Skin of body (tissue), 2 donors: ENCODE results near the gene KRTAP3-1. TPM values are rescaled to one million over a fixed set of nuclear protein-coding genes. Genes with fewer than 3 reads are reported as not detected.
"Not testable (repeated sequence)": the region's sequence is repeated elsewhere in the genome, so short reads cannot be mapped to it uniquely, and the experiment has no call there.

ENCODE experiments used
- DNase-seq: peaks from one replicate; lab custom pipeline; 2025; lab: John Stamatoyannopoulos, UW
- total RNA-seq: library from RNA; depleted of rRNA; stranded (reverse); fragments of >200 nt; gene quantifications from one replicate; pipeline ENCODE4 v1.2.3, GENCODE V29; 2014

The KRTAP3-1 gene
- 5.3 TPM for total RNA-seq

DNA sequence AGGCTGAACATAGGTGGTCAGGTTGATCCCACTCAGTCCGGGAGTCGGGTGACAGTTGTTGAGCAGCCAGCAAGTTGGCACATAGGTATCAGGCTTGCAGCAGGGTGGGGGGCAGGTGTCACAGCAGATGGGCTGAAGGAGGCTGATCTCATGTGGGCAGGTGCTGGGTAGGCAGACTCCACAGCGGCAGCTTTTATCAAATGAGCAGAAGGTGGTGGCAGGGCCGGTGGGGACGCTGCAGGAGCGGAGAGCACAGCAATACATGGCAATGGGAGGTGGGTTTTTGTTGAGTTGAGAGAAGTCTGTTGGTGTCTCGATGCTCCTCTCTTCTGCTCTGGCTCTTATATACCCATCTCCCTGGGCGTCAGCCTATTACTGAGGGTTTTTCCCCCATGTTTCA lies at the start of gene KRTAP3-1:
Gene KRTAP3-1 (minus strand): TSS at position 318 of the 400 bp plus-strand sequence. CDS start 54 bp downstream, at position 264.
- DNase-seq, result no peak

DNA sequence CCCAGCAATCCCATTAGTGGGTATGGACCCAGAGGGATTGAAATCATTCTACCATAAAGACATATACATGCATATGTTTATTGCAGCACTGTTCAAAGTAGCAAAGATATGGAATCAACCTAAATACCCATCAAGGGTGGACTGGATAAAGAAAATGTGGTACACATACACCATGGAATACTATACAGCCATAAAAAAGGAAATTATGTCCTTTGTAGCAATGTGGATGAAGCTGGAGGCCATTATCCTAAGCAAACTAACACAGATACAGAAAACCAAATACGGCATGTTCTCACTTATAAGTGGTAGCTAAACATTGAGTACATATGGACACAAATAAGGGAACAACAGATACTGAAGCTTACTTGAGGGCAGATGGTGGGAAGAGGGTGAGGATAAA lies 48.6 kb upstream of the KRTAP3-1 start:
- DNase-seq, result no peak

DNA sequence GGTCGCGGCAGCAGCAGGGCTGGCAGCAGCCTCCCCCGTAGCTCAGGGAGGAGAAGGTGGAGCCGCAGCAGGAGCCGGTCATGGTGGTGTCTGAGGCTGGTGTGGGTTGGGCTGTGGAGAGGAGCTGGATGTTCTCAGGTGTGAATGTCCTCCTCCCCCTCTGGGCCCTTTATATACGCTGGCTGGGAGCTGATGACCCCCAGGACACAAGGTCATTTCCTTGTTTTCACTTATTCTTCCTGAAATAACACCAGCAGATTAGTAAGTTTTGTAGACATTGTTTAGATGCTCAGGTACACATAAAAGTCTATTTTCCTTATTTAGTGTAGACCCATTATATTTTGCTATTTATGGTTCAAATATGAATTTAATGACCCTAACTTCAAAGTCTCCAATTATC lies 46.2 kb upstream of the KRTAP3-1 start, which contains the start of gene KRTAP2-2:
Gene KRTAP2-2 (minus strand): TSS at position 101 of the 400 bp plus-strand sequence. CDS start 19 bp downstream, at position 82.
- not testable (repeated sequence) for DNase-seq

DNA sequence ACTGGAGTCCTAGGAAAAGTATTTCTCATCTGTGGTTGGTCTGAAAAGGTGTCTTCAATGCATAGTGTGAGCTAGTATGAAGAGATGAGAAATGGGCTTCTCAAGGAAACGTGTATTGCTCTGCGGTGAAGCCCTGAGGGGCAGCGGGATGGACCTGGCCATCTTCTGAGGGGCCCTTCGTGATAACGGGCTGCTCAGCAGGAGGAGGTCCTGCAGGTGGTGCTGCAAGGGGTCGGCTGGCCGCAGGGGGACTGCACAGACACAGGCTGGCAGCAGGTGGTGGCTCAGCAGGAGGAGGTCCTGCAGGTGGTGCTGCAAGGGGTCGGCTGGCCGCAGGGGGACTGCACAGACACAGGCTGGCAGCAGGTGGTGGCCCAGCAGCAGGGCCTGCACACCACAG lies 45.6 kb upstream of the KRTAP3-1 start:
- DNase-seq, result not testable (repeated sequence)

DNA sequence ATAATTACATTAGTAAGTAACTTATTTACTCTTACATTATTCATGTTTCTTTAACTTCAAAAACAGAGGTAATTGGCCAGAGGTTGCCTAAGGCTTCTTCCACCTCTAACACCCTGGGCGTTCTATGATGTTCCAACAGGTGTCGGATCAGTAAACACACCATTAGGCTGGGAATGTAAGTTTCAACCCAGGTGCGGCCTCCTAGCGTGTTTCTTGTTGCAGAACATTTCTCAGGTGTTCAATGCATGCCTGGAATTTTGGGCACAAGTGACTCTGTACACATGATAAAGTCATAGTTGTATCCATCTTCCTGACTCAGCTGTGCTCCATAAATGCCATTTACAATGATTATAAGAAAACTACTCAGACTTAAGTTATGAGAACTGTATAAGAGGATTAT lies 45.1 kb upstream of the KRTAP3-1 start:
- no peak for DNase-seq

DNA sequence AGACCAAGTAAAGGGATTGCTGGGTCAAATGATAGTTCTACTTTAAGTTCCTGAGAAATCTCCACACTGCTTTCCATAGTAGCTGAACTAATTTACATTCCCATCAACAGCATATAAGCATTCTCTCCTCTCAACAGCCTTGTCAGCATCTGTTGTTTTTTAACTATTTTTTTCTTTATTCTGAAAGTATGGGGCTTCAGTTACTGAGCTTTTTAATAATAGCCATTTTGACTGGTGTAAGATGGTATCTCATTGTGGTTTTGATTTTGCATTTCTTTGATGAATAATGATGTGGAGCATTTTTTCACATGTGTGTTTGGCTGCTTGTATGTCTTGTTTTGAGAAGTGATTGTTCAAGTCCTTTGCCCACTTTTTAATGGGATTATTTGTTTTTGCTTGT lies 43.6 kb upstream of the KRTAP3-1 start:
- DNase-seq, result no peak

DNA sequence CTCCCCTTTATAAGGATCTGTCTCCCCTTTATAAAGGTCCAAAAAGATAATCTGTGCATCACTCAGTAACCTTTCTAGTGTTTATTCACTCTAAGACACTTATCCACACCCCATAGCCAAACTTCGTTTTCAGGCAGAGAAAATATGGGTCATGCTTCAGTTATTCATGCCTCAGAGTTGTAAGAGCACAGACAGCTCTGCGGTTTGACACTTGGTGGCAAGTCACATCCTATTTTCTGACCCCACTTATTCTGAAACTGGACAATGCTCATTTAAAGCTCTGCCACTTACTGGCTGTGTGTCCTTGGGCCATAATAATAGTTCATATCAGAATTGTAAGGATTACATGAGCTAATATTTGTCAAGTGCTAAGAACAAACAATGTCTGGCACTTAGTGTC lies 40.2 kb upstream of the KRTAP3-1 start:
- no peak for DNase-seq

DNA sequence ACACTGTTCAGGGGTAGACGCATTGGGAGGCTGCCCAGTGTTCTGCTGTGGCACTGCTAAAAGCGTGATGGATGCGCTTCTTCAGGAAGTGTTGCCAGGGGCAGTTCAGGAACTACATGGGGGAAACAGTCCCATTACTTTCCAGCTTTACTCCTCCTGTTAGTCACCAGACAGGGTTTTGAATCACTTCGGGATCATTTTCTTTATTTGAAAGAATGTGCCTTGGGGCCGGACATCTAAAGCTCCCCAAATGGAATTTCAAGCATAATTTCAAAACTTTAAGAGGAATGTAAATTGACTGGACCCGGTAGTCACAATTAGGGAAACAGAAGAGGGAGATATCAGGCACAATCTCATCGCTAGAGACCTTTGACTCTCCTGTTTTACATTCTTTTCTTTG lies 39.5 kb upstream of the KRTAP3-1 start:
- DNase-seq, result no peak

DNA sequence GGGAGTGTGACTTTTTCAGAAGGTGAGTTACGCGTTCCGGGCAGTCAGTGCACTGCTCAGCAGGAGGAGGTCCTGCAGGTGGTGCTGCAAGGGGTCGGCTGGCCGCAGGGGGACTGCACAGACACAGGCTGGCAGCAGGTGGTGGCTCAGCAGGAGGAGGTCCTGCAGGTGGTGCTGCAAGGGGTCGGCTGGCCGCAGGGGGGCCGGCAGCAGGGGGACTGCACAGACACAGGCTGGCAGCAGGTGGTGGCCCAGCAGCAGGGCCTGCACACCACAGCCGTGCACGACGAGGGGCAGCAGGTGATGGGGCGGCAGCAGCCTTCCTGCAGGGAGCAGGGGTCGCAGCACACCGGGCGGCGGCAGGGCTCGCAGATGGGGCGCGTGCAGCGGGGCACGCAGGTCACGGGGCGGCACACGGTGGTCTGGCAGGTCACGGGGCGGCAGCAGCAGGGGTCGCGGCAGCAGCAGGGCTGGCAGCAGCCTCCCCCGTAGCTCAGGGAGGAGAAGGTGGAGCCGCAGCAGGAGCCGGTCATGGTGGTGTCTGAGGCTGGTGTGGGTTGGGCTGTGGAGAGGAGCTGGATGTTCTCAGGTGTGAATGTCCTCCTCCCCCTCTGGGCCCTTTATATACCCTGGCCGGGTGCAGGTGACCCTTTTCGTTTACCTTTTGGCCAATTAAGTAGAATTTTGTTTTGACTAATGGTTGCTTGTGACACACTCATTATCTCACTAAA lies 38.0 kb upstream of the KRTAP3-1 start, which contains the start of gene KRTAP2-1:
Gene KRTAP2-1 (minus strand): TSS at position 582 of the 731 bp plus-strand sequence. CDS start 49 bp downstream, at position 533.
- not testable (repeated sequence) for DNase-seq

DNA sequence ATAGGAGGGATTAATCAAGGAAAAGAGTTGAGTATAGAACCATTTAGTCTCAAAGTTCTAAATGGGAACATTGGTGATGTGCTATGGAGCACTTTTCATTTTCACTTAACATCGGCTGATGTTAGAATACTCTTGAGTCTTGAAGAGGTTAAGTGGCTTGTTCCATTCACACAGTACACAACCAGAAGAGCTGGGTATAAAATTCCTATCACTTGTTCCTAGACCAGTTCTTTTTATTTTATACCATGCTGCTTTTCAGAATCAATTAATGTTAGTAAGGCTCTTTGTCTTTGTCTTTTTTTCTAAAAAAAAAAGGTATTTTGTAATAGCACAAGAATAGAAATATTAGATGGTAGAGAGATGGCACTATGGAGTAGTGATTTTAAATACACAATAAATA lies 34.0 kb upstream of the KRTAP3-1 start:
- DNase-seq, result no peak

DNA sequence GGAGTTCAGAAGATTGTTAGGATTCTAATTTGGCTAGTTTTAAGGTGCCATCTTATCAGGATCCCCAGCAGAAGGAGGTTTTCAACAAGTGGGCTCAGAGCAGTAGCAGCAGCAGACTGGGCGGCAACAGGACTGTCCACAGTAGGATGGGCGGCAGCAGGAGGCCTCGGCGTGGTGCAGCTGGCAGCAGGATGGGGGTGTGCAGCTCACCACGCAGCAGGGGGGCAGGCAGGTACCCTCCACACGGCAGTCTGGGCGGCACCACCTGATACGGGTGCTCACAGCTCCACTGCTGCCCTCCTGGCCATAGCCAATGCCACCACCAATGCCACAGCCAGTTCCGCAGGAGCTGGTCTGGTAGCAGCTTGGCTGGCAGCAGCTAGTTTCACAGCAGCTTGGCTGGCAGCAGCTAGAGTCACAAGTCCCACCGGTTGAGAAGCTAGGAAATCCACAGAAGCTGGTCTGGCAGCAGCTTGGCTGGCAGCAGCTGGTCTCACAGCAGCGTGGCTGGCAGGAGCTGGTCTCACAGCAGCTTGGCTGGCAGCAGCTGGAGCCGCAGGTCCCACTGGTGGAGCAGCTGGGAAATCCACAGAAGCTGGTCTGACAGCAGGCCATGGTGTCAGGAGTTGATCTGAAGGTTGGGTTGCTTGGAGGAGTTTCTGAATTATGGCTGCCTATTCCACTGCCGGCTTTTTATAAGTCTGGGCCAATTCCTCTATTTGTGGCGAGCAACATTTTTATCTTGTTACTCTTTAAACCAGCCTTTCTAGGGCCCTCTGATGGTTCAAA lies 32.0 kb upstream of the KRTAP3-1 start, which contains the start of gene KRTAP1-1:
Gene KRTAP1-1 (minus strand): TSS at position 668 of the 789 bp plus-strand sequence. CDS start 53 bp downstream, at position 615.
- not testable (repeated sequence) for DNase-seq

DNA sequence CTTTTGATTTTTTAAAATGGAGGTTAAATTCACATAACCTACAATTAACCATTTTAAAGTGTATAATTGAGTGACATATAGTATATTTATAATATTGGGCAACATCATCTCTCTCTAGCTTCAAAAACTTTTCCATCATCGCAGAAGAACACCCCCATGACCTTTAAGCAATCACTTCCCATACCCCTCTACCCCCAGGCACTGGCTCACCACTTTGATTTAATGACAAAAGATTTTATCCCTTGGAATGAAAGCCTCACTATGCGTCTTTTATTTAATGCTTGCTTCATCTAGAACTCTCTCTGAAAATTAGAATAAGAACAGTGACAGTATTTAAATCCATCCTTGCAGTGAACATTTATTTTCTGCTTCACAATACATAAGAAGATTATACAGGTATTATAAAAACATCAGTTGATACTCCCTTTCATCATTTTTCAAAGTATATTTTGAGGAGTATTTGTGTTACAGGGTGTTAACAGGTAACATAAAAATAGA lies 29.0 kb upstream of the KRTAP3-1 start:
- DNase-seq, result no peak

DNA sequence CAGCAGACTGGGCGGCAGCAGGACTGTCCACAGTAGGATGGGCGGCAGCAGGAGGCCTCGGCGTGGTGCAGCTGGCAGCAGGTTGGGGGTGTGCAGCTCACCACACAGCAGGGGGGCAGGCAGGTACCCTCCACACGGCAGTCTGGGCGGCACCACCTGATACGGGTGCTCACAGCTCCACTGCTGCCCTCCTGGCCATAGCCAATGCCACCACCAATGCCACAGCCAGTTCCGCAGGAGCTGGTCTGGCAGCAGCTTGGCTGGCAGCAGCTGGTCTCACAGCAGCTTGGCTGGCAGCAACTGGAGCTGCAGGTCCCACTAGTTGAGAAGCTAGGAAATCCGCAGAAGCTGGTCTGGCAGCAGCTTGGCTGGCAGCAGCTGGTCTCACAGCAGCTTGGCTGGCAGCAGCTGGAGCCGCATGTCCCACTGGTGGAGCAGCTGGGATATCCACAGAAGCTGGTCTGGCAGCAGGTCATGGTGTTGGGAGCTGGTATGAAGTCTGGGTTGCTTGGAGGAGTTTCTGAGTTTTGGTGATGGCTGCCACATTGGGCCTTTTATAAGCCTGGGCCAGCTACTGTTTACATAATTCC lies 25.5 kb upstream of the KRTAP3-1 start, which contains the start of gene KRTAP1-3:
Gene KRTAP1-3 (minus strand): TSS at position 529 of the 590 bp plus-strand sequence. CDS start 53 bp downstream, at position 476.
- not testable (repeated sequence) for DNase-seq

DNA sequence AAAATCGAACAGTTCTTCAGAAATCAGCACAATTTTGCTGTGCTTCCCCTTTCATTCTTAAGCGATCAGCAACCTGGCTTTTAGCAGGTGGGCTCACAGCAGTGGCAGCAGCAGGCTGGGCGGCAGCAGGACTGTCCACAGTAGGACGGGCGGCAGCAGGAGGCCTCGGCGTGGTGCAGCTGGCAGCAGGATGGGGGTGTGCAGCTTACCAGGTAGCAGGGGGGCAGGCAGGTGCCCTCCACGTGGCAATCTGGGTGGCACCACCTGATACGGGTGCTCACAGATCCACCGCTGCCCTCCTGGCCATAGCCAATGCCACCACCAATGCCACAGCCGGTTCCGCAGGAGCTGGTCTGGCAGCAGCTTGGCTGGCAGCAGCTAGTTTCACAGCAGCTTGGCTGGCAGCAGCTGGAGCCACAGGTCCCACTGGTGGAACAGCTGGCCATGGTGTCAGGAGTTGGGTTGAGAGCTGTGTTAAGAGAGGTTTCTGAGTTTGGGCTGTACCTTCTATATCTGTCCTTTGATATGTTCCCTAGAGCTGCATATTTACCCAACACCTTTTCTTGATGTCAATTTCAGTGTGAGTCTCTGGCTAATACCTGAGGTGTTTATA lies 20.8 kb upstream of the KRTAP3-1 start, which contains the start of gene KRTAP1-4:
Gene KRTAP1-4 (minus strand): TSS at position 563 of the 613 bp plus-strand sequence. CDS start 117 bp downstream, at position 446.
- no peak for DNase-seq

DNA sequence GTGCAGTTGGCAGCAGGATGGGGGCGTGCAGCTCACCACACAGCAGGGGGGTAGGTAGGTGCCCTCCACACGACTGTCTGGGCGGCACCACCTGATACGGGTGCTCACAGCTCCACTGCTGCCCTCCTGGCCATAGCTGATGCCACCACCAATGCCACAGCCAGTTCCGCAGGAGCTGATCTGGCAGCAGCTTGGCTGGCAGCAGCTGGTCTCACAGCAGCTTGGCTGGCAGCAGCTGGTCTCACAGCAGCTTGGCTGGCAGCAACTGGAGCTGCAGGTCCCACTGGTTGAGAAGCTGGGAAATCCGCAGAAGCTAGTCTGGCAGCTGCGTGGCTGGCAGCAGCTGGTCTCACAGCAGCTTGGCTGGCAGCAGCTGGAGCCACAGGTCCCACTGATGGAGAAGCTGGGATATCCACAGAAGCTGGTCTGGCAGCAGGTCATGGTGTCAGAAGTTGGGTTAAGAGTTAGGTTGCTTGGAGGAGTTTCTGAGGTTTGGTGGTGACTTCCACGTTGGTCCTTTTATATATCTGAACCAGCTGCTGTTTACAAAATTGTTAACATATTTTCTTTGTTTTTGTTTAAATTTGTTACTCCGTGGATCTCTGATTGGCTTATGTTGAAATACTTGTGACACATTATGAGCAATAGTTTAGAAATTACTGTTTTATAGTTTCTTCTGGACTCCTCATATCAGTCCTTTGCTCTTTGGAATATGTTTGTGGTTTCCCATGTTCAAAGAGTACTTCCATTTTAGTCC lies 18.0 kb upstream of the KRTAP3-1 start, which contains the start of gene KRTAP1-5:
Gene KRTAP1-5 (minus strand): TSS at position 494 of the 757 bp plus-strand sequence. CDS start 53 bp downstream, at position 441.
- no peak for DNase-seq

DNA sequence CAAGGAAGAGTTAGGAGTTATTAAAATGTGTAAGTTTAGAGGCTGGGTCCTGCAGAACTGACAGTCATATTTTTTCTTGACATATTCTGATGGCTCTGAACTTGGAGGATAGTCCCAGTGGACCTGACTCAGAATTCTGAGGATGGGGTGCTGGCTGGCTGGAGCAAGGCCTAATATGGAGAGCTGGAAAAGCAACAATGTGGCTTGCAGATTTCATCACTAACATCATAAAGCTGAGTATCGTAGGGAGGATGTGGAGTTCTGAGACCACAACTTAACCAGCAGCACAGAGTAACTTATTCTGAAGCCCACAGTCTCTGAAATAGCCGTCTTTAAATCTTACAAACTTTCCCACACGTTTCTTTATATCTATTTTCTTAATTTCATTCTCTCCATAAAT lies 15.8 kb upstream of the KRTAP3-1 start:
- DNase-seq, result no peak

DNA sequence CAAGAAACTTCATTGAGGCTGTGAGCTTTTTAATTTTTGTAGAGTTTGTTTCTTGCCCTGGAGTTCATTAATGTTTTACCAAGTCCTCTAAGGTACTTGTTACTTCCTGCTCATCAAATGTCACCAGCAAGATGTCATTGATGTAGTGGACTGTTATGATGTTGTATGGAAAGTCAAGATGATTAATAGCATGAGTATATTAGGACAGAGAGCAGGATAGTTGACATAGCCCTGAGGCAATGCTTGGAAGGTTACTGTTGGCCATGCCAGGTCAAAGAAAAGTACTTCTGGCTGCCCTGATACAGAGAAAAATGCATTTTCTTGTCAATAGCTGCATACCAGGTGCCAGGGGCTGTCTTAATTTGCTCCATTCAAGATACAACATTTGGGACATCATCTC lies 11.4 kb upstream of the KRTAP3-1 start:
- no peak for DNase-seq

DNA sequence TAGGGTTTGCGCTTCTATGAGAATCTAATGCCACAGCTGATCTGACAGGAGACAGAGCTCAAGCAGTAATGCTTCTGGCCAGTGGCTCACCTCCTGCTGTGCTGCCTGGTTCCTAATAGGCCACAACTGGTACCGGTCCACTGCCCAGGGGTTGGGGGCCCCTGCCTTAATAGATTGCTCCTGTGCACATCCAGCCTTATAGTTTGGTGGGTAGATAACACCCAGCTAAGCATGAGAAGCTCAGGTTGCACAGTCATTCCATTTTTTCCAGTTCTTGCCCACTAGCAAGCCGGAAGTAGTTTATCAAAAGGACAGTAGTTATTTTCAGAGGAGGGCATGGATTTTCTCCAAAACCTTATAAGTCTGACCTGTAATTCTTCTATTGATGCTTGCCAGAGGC lies 10.5 kb upstream of the KRTAP3-1 start:
- no peak for DNase-seq

DNA sequence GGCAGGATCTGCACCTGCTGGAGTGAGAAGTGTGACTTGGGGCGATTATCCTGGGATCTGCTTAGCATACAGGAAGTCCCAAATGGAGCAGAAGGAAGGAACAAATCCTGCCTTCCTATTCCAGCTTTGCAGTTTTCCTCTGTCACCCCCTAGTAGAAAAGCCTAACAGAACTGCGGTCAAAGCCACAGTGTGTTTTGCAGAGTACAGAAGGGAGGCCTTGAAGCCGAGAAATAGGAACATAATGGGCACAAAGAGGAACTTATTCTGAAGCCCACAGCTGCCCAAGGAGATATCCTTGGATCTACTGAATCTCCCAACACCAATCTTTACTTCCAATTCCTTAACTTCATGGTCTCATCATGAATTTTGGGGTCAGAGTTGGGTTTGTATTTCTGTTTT lies 9.6 kb upstream of the KRTAP3-1 start:
- no peak for DNase-seq
